A549 (cell line): Measurements from ENCODE around the gene PKIG.

ENCODE experiments used
- EP300 ChIP-seq, 2 experiments: fragments of >200 bp; sonication (Bioruptor Twin); formaldehyde crosslinking; IDR thresholded peaks; 2 replicates in 1 of 2; 3 replicates in 1 of 2; pipeline ENCODE4 v1.6.1; 2016 to 2017
- JUN ChIP-seq, 2 experiments: fragments of >200 bp; sonication (Bioruptor Twin); formaldehyde crosslinking; IDR thresholded peaks; 2 replicates in 1 of 2; 3 replicates in 1 of 2; pipeline ENCODE4 v1.6.1; 2016 to 2017
- MAFK ChIP-seq: fragments of 450-650 bp; IDR thresholded peaks from 2 replicates; pipeline ENCODE4 v1.6.1; 2014; ENCODE audit not compliant: partially characterized antibody
- PHF8 ChIP-seq: fragments of 200-600 bp; sonication (generic); IDR thresholded peaks from 2 replicates; pipeline ENCODE4 v1.6.1; 2016; ENCODE audit warnings: low read depth, mild to moderate bottlenecking, antibody characterized with exemption, moderate library complexity, borderline replicate concordance
- POLR2A ChIP-seq: IDR thresholded peaks from 2 replicates; pipeline ENCODE4 v1.6.1; 2012; ENCODE audit warnings: mild to moderate bottlenecking, low read length
- POLR2AphosphoS2 ChIP-seq: conservative IDR thresholded peaks from 2 replicates; pipeline ENCODE4 v1.6.1; 2012; ENCODE audit warnings: low read length, improper control_type of control experiment, inconsistent platforms
- RAD21 ChIP-seq, 2 experiments: fragments of >200 bp in 1 of 2; sonication (Bioruptor Twin) in 1 of 2; formaldehyde crosslinking in 1 of 2; IDR thresholded peaks in 1 of 2; conservative IDR thresholded peaks in 1 of 2; 2 replicates in 1 of 2; 3 replicates in 1 of 2; pipeline ENCODE4 v1.6.1; 2012 to 2018; ENCODE audit warnings: inconsistent platforms in 1 of 2
- RFX5 ChIP-seq: fragments of 450-650 bp; IDR thresholded peaks from 2 replicates; pipeline ENCODE4 v1.7.1; 2014; ENCODE audit warnings: antibody characterized with exemption, mild to moderate bottlenecking, moderate library complexity
- ZNF302 ChIP-seq: fragments of 250-450 bp; sonication (Bioruptor Pico); IDR thresholded peaks from 2 replicates; pipeline ENCODE4 v1.9.0; 2021; ENCODE audit warnings: inconsistent platforms, mild to moderate bottlenecking, moderate library complexity
- TF ChIP-seq, protein P1 (sequence below): fragments of >200 bp; sonication (Bioruptor Twin); formaldehyde crosslinking; IDR thresholded peaks from 3 replicates; pipeline ENCODE4 v1.5.1; 2016
- TF ChIP-seq, protein P2 (sequence below): fragments of 200-600 bp; sonication (generic); IDR thresholded peaks from 2 replicates; pipeline ENCODE4 v1.6.1; 2016; ENCODE audit warnings: antibody characterized with exemption, mild to moderate bottlenecking, moderate library complexity
- TF ChIP-seq, protein P3 (sequence below): fragments of 450-650 bp; IDR thresholded peaks from 2 replicates; pipeline ENCODE4 v1.6.1; 2014; ENCODE audit warnings: antibody characterized with exemption

DNA sequence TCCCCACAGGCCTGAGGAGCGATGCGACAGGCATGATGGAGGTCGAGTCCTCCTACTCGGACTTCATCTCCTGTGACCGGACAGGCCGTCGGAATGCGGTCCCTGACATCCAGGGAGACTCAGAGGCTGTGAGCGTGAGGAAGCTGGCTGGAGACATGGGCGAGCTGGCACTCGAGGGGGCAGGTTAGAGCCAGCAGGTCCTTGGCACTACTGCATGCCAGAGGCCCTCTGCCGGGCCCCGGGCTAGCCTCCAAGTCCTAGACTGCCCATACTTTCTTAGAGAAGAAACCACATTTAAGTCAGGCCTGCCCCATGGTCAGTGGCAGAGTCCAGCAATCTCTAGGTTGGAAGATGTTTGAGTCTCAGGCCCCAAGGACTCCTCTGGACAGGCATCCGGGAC, 32.1 kb downstream of the PKIG start:
- TF ChIP-seq, protein P1, sequence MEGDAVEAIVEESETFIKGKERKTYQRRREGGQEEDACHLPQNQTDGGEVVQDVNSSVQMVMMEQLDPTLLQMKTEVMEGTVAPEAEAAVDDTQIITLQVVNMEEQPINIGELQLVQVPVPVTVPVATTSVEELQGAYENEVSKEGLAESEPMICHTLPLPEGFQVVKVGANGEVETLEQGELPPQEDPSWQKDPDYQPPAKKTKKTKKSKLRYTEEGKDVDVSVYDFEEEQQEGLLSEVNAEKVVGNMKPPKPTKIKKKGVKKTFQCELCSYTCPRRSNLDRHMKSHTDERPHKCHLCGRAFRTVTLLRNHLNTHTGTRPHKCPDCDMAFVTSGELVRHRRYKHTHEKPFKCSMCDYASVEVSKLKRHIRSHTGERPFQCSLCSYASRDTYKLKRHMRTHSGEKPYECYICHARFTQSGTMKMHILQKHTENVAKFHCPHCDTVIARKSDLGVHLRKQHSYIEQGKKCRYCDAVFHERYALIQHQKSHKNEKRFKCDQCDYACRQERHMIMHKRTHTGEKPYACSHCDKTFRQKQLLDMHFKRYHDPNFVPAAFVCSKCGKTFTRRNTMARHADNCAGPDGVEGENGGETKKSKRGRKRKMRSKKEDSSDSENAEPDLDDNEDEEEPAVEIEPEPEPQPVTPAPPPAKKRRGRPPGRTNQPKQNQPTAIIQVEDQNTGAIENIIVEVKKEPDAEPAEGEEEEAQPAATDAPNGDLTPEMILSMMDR = no peak
- TF ChIP-seq MAFK (no peak), POLR2AphosphoS2 (no peak), POLR2A (no peak), EP300 (IDR thresholded peaks at IDR 0.05) (no peak), JUN (IDR thresholded peaks at IDR 0.05) (no peak), RAD21 (conservative IDR thresholded peaks at IDR 0.05 in 1 of 2, IDR thresholded peaks at IDR 0.05 in 1 of 2) (no peak), ZNF302 (CRISPR knock-in tag) (no peak), PHF8 (no peak), RFX5 (no peak)
- TF ChIP-seq, protein P2, sequence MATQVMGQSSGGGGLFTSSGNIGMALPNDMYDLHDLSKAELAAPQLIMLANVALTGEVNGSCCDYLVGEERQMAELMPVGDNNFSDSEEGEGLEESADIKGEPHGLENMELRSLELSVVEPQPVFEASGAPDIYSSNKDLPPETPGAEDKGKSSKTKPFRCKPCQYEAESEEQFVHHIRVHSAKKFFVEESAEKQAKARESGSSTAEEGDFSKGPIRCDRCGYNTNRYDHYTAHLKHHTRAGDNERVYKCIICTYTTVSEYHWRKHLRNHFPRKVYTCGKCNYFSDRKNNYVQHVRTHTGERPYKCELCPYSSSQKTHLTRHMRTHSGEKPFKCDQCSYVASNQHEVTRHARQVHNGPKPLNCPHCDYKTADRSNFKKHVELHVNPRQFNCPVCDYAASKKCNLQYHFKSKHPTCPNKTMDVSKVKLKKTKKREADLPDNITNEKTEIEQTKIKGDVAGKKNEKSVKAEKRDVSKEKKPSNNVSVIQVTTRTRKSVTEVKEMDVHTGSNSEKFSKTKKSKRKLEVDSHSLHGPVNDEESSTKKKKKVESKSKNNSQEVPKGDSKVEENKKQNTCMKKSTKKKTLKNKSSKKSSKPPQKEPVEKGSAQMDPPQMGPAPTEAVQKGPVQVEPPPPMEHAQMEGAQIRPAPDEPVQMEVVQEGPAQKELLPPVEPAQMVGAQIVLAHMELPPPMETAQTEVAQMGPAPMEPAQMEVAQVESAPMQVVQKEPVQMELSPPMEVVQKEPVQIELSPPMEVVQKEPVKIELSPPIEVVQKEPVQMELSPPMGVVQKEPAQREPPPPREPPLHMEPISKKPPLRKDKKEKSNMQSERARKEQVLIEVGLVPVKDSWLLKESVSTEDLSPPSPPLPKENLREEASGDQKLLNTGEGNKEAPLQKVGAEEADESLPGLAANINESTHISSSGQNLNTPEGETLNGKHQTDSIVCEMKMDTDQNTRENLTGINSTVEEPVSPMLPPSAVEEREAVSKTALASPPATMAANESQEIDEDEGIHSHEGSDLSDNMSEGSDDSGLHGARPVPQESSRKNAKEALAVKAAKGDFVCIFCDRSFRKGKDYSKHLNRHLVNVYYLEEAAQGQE = no peak
- TF ChIP-seq, protein P3, sequence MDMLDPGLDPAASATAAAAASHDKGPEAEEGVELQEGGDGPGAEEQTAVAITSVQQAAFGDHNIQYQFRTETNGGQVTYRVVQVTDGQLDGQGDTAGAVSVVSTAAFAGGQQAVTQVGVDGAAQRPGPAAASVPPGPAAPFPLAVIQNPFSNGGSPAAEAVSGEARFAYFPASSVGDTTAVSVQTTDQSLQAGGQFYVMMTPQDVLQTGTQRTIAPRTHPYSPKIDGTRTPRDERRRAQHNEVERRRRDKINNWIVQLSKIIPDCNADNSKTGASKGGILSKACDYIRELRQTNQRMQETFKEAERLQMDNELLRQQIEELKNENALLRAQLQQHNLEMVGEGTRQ = no peak
